ENCODE measurements around the gene ZNF669.
"Not testable (repeated sequence)": the region's sequence is repeated elsewhere in the genome, so short reads cannot be mapped to it uniquely, and the experiment has no call there.

The ZNF669 gene

GRCh38 chr1:247103859-247104591 lies at the start of gene ZNF669:
Gene ZNF669 (minus strand): TSS chr1:247104356. CDS start chr1:247104199, 157 bp downstream.
- DNase-seq (ENCODE audit: low read depth): peak; percentile 75

GRCh38 chr1:247147781-247148180 lies 43.6 kb upstream of the ZNF669 start:
- no peak for DNase-seq (ENCODE audit: low read depth)

DNA sequence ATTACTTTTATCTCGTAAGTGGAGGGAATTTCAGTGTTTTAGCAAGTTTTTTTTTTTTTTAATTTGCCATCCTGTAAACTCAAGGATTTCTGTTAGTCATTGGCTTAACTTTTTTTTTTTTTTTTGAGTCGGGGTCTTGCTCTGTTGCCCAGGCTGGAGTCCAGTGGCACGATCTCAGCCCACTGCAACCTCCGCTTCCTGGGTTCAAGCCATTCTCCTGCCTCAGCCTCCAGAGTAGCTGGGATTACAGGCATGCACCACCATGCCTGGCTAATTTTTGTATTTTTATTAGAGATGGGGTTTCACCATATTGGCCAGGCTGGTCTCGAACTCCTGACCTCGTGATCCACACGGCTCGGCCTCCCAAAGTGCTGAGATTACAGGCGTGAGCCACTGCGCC lies 43.0 kb upstream of the ZNF669 start:
- DNase-seq (ENCODE audit: low read depth): not testable (repeated sequence)

DNA sequence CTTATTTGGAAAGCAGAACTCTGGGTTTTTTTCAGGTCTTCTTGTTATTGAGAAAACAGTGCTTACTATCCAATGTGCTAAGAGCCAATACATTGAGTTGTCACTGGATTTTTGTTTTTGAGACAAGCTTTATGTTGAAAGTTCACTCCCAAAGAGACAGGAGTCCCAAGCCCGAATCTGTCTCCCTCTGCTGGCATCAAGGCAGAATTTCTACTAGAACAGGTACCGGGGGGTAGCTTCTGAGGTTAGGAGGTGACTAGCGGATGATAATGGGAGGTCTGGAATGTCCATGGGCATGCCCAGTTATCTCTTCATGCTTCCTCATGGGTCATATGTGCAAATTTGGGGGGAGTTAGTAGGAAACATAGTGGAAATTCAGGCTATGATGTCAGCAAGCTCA lies 42.5 kb upstream of the ZNF669 start:
- no peak for DNase-seq (ENCODE audit: low read depth)

GRCh38 chr1:247145279-247145678 lies 41.1 kb upstream of the ZNF669 start:
- no peak for DNase-seq (ENCODE audit: low read depth)

DNA sequence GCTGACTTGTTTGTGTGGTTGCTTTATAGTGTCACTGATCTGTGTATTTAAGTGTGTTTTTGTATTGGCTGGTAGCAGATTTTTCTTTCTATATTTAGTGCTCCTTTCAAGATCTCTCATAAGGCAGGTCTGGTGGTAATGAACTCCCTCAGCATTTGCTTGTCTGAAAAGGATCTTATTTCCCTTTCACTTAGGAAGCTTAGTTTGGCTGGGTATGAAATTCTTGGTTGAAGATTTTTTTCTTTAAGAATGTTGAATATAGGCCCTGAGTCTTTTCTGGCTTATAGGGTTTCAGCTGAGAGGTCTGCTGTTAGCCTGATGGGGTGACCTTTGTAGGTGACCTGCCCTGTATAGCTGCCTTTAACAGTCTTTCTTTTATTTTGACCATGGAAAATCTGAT lies 35.4 kb upstream of the ZNF669 start:
- not testable (repeated sequence) for DNase-seq (ENCODE audit: low read depth)

DNA sequence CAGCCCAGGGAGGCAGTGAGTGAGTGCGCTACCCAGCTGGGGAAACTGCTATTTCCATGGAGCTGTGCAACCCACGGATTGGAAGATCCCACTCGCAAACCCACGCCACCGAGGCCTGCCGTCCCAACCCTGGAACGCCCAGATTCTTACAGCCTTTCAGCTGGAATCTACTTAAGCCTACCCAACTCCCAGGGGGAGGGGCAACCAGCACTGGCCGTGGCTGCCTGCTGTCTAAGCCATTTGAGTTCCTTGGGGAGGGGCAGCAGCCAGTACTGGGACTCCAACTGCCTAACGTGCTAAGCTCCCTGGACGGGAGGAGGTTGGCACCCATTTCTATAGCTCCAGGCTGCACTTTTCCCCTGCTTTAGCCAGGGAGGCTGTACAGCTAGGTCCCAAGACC lies 27.1 kb upstream of the ZNF669 start:
- no peak for DNase-seq (ENCODE audit: low read depth)

DNA sequence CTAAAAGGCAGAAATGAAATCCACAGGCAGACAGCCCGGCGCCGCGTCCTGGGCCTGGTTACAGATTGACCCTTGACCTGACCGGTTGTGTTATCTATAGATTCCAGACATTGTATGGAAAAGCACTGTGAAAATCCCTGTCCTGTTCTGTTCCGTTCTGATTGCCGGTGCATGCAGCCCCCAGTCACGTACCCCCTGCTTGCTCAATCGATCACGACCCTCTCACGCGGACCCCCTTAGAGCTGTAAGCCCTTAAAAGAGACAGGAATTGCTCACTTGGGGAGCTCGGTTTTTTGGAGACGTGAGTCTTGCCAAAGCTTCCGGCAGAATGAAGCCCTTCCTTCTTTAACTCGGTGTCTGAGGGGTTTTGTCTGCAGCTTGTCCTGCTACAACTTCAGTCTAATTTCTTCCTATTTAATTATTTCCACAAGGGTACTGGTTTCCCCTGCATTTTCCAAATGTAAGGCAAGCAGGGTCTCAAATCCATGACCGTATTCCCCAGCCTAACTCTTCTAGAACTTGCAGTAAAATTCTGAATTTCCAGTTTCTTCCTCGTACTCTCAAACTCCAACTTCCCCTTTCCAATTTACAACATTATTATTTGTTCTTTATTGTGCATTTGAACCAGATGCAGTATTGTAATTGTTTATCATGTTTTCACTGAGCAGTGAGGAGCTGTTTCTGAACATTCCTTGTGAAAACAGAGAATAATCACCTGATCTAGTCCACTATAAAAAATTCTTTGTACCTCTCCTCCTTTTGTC lies 23.5 kb upstream of the ZNF669 start:
- DNase-seq (ENCODE audit: low read depth): not testable (repeated sequence)

- DNase-seq (ENCODE audit: low read depth): not testable (repeated sequence)
Observed at GRCh38 chr1:247126601-247127000, 22.4 kb upstream of the ZNF669 start.

GRCh38 chr1:247126166-247126565 lies 22.0 kb upstream of the ZNF669 start:
- DNase-seq (ENCODE audit: low read depth): not testable (repeated sequence)

DNA sequence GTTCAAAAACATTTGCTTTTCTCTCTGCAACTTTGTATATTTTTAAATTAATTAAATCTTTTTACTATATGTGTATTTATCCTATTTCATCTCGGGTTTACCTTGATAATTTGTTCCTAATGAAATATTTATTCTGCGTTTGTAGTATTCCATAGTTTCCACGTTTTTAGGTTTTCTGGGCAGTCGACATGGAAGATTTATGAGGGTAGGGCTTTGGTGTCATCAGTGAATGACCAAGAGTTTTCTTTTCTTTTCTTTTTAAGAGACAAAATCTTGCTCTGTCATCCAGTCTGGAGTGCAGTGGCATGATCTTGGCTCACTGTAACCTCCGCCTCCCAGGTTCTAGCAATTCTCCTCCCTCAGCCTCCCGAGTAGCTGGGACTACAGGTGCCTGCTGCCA lies 17.2 kb upstream of the ZNF669 start:
- DNase-seq (ENCODE audit: low read depth): no peak

GRCh38 chr1:247120408-247120668 lies 16.2 kb upstream of the ZNF669 start:
- not testable (repeated sequence) for DNase-seq (ENCODE audit: low read depth)

- no peak for DNase-seq (ENCODE audit: low read depth)
Observed at GRCh38 chr1:247119600-247120407, 15.6 kb upstream of the ZNF669 start.

- no peak for DNase-seq (ENCODE audit: low read depth)
Observed at GRCh38 chr1:247118946-247119446, 14.8 kb upstream of the ZNF669 start.

DNA sequence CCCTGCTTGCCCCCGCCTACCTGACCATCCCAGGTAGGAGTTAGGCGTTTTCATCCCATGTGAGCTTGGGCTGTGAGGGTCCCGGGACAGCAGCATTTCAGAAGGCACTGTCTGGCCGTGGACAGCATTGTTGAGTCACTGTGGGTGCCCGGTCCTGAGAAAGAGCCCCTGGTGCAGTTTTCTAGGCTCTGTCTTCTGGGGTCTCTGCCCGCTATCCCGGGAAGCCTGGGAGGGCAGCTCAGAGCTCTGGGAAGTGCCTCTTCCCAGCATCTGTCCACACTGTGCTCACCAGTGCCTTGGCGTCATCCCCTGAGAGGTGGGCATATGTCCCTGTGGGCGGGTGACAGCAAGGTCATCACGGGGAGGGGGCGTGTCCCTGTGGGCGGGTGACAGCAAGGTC lies 11.4 kb upstream of the ZNF669 start:
- no peak for DNase-seq (ENCODE audit: low read depth)

GRCh38 chr1:247115141-247115510 lies 11.0 kb upstream of the ZNF669 start:
- DNase-seq (ENCODE audit: low read depth): no peak

DNA sequence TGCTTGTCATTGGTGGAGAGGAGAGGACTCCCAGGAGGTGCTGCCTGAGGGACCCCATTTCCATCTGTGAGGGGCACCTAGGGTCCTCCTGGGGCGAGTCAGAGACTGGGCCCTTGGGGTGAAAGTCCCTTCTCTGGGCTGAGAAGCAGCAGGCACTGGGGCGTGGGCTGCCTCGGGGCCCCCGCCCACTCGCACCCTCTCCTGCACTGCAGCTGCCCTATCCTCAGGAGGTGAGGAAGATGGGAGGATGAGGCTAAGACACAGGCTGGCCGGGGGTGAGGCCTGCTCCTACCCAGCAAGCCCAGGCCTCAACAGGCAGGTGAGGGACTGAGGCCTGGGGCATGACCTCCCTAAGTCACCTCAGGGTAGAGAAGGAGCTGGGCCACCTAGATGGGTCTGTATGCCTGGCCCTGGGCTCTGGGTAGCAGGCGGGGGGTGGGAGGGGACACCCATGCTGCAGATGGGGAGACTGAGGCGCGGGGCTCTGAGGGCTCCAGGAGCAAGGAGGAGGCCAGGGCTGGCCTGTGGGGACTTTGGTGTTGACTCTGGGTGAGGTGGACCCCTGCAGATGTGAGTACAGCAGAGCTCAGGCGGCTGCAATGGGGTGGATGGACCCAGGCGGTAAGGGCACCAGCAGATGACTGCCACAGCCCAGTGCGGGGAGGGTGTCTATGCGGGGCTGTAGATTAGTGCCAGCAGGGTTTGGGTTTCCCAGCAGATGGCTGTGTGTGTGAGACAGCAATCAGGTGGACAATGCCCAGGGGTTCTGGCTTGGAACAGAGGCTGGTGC lies 10.4 kb upstream of the ZNF669 start:
- no peak for DNase-seq (ENCODE audit: low read depth)

GRCh38 chr1:247113733-247114271 lies 9.6 kb upstream of the ZNF669 start:
- DNase-seq (ENCODE audit: low read depth): no peak

GRCh38 chr1:247113094-247113497 lies 8.9 kb upstream of the ZNF669 start:
- DNase-seq (ENCODE audit: low read depth): no peak

DNA sequence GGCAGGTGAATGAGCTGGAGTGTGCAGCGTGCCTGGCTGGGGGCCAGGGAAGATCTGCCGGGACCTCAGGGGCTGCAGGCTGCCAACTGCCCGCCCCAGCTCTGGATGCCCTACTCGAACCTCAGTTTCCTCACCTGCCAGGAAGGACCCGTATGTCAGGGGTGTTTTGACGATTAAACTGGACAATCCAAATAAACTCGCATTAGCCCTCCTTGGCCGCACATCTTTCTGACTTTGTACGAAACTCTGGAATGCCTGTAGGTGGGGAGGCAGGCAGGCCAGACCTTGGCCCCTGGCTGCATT lies 8.3 kb upstream of the ZNF669 start:
- DNase-seq (ENCODE audit: low read depth): no peak

GRCh38 chr1:247111700-247112478 lies 7.7 kb upstream of the ZNF669 start:
- no peak for DNase-seq (ENCODE audit: low read depth)

Measured in T-helper 22 cell (primary cell).